HepG2 (cell line): Measurements from ENCODE around the gene TUBGCP3. TPM values are rescaled to one million over a fixed set of nuclear protein-coding genes. Genes with fewer than 3 reads are reported as not detected.

ENCODE experiments used
- ATAC-seq: fragments of 200-7000 bp; cut with Tn5 transposase; 3 replicates; pipeline ENCODE4 v1.9.1; 2020; ENCODE audit warnings: mild to moderate bottlenecking, moderate library complexity
- BruUV-seq: library from RNA; stranded (reverse); fragments of 400-500 nt; replicated peaks from 2 replicates; lab custom pipeline; 2021; lab: Mats Ljungman, UMichigan
- CTCF ChIA-PET: fragments of 300-600 bp; formaldehyde crosslinking; extraction: SDS; loops from one replicate; lab custom pipeline; 2021; ENCODE audit warnings: low total read pairs, inconsistent platforms, low intra/inter-chr PET ratio; lab: Yijun Ruan, JAX
- POLR2A ChIA-PET: fragments of 350-600 bp; sonication (Branson Sonifier 250); formaldehyde crosslinking; loops from one replicate; lab custom pipeline; 2020; ENCODE audit warnings: antibody characterized with exemption, inconsistent platforms; lab: Yijun Ruan, JAX
- DNase-seq: peaks from one replicate; pipeline ENCODE4 v3.0.0-alpha.2; 2015; ENCODE audit warnings: low spot score
- FAIRE-seq: peaks from 3 replicates; lab custom pipeline; 2011; peaks lifted over from hg19 to GRCh38; lab: Jason Lieb, UNC
- H2AFZ ChIP-seq: one replicate; pipeline ENCODE4 v1.6.1; 2011; ENCODE audit warnings: low read length, inconsistent platforms
- H3K27ac ChIP-seq: fragments of 300-600 bp; 3 replicates; pipeline ENCODE4 v1.8.0; 2011; ENCODE audit warnings: mixed run types, mild to moderate bottlenecking, mixed read lengths, low read length, inconsistent platforms; ENCODE audit not compliant: insufficient read depth; ENCODE audit errors: extremely low read length
- H3K27me3 ChIP-seq, 2 experiments: fragments of 200-600 bp in 1 of 2; 2 replicates in 1 of 2; 3 replicates in 1 of 2; pipeline versions ENCODE4 v1.6.0 to v1.8.0; 2011; ENCODE audit warnings: low read length in 2 of 2, mild to moderate bottlenecking in 2 of 2, moderate library complexity in 2 of 2, inconsistent platforms in 1 of 2; ENCODE audit not compliant: insufficient read depth in 2 of 2, control insufficient read depth in 1 of 2
- H3K36me3 ChIP-seq, 2 experiments: fragments of 200-600 bp in 1 of 2; replicated peaks in 1 of 2; 2 replicates in 1 of 2; 3 replicates in 1 of 2; pipeline versions ENCODE4 v1.5.1 to v1.8.0; 2011; ENCODE audit warnings: low read length in 2 of 2, inconsistent platforms in 1 of 2; ENCODE audit not compliant: insufficient read depth in 2 of 2, control insufficient read depth in 1 of 2
- H3K4me1 ChIP-seq: 2 replicates; pipeline ENCODE4 v1.5.1; 2012; ENCODE audit warnings: low read length, inconsistent platforms; ENCODE audit not compliant: insufficient read depth
- H3K4me2 ChIP-seq: 2 replicates; pipeline ENCODE4 v1.6.0; 2011; ENCODE audit warnings: low read depth, low read length, inconsistent platforms
- H3K4me3 ChIP-seq, 3 experiments: fragments of 200-600 bp in 1 of 3; sonication (generic), shearing (Covaris generic) in 1 of 3; replicated peaks in 1 of 3; 2 replicates each; pipeline ENCODE4 v1.5.1; 2011 to 2016; ENCODE audit warnings: low read length in 3 of 3, inconsistent platforms in 2 of 3, low read depth in 2 of 3, mild to moderate bottlenecking in 2 of 3, control low read depth in 1 of 3, mixed read lengths in 1 of 3; ENCODE audit not compliant: insufficient read depth in 1 of 3
- H3K79me2 ChIP-seq: one replicate; pipeline ENCODE4 v1.6.1; 2011; ENCODE audit warnings: low read length, inconsistent platforms; ENCODE audit not compliant: insufficient read depth
- H3K9ac ChIP-seq: 2 replicates; pipeline ENCODE4 v1.6.0; 2011; ENCODE audit warnings: mild to moderate bottlenecking, low read depth, low read length, inconsistent platforms; ENCODE audit not compliant: insufficient read depth
- H3K9me3 ChIP-seq: 2 replicates; pipeline ENCODE4 v1.5.1; 2012; ENCODE audit warnings: mild to moderate bottlenecking, low read length
- H4K20me1 ChIP-seq: 2 replicates; pipeline ENCODE4 v1.6.0; 2011; ENCODE audit warnings: inconsistent platforms, mild to moderate bottlenecking, low read length, moderate library complexity; ENCODE audit not compliant: insufficient read depth
- ARNT ChIP-seq: fragments of 450-650 bp; IDR thresholded peaks from 2 replicates; pipeline ENCODE4 v1.6.1; 2017
- ARNTL ChIP-seq: sonication (generic); formaldehyde crosslinking; IDR thresholded peaks from 2 replicates; pipeline ENCODE4 v1.4.0; 2020; ENCODE audit warnings: mild to moderate bottlenecking, missing genetic modification reagents
- ASH2L ChIP-seq: fragments of 300-600, 200-600 bp; sonication (generic); IDR thresholded peaks from 2 replicates; pipeline ENCODE4 v1.7.0; 2017; ENCODE audit warnings: low read depth, mild to moderate bottlenecking, moderate library complexity, mixed read lengths, low read length; ENCODE audit not compliant: insufficient read length
- CC2D1A ChIP-seq: sonication (generic); formaldehyde crosslinking; IDR thresholded peaks from 2 replicates; pipeline ENCODE4 v1.8.1; 2023; ENCODE audit warnings: mild to moderate bottlenecking, missing genetic modification reagents
- DPF2 ChIP-seq: sonication (generic); formaldehyde crosslinking; IDR thresholded peaks from 2 replicates; pipeline ENCODE4 v1.4.0; 2020; ENCODE audit warnings: mild to moderate bottlenecking, low read depth, missing genetic modification reagents, borderline replicate concordance
- FOSL2 ChIP-seq: sonication (generic); formaldehyde crosslinking; IDR thresholded peaks from 2 replicates; pipeline ENCODE4 v1.4.0; 2020; ENCODE audit warnings: missing genetic modification reagents
- GLI4 ChIP-seq: sonication (generic); formaldehyde crosslinking; IDR thresholded peaks from 2 replicates; pipeline ENCODE4 v1.5.1; 2020; ENCODE audit warnings: missing genetic modification reagents, mild to moderate bottlenecking, moderate library complexity, borderline replicate concordance
- HMGXB4 ChIP-seq, 2 experiments: sonication (generic) in 1 of 2; formaldehyde crosslinking in 1 of 2; IDR thresholded peaks; 2 replicates each; pipeline versions ENCODE4 v1.4.0 to v1.6.1; 2018 to 2020; ENCODE audit warnings: missing genetic modification reagents in 2 of 2, borderline replicate concordance in 1 of 2, low read depth in 1 of 2, mild to moderate bottlenecking in 1 of 2, missing biosample characterization in 1 of 2
- KDM6A ChIP-seq: IDR thresholded peaks from 2 replicates; pipeline ENCODE4 v1.6.1; 2016; ENCODE audit warnings: low read depth
- POGK ChIP-seq: sonication (generic); formaldehyde crosslinking; conservative IDR thresholded peaks from 2 replicates; pipeline ENCODE4 v1.8.0; 2022; ENCODE audit warnings: mild to moderate bottlenecking, moderate library complexity, missing genetic modification reagents
- RBM39 ChIP-seq: fragments of 200-400 bp; formaldehyde crosslinking; IDR thresholded peaks from one replicate; pipeline ENCODE4 v1.6.1; 2018; ENCODE audit warnings: antibody characterized with exemption, mild to moderate bottlenecking, low read depth, low read length; ENCODE audit not compliant: poor library complexity, severe bottlenecking
- SYNCRIP ChIP-seq: fragments of 200-400 bp; formaldehyde crosslinking; IDR thresholded peaks from 2 replicates; pipeline ENCODE4 v1.6.1; 2018; ENCODE audit warnings: mild to moderate bottlenecking, low read depth, low read length; ENCODE audit not compliant: insufficient read depth
- ZNF766 ChIP-seq: sonication (generic); formaldehyde crosslinking; IDR thresholded peaks from 2 replicates; pipeline ENCODE4 v1.5.0; 2020; ENCODE audit warnings: missing genetic modification reagents, borderline replicate concordance
- ZNF777 ChIP-seq: sonication (generic); formaldehyde crosslinking; IDR thresholded peaks from 2 replicates; pipeline ENCODE4 v1.4.0; 2020; ENCODE audit warnings: missing genetic modification reagents
- ZZZ3 ChIP-seq: sonication (generic); formaldehyde crosslinking; IDR thresholded peaks from 2 replicates; pipeline ENCODE4 v1.4.0; 2020; ENCODE audit warnings: missing genetic modification reagents, mild to moderate bottlenecking, borderline replicate concordance
- WGBS: methylation state at CpG from one replicate; pipeline ENCODE4 v1.1.6; 2017; ENCODE audit warnings: low lambda C conversion rate; 5-methylcytosine and 5-hydroxymethylcytosine counted together
- in situ Hi-C: cut with HindIII; loops from 2 replicates; pipeline ENCODE4 v1.10.0; 2017; ENCODE audit warnings: low pct_unique_long_range_greater_than_20kb; ENCODE audit not compliant: extremely low pct_ligation_motif_present
- intact Hi-C: fragments of 100-400 bp; cut with micrococcal nuclease; formaldehyde crosslinking; loops from one replicate; pipeline ENCODE4 v1.10.0; 2022; ENCODE audit not compliant: unreplicated experiment
- polyA plus RNA-seq, 8 experiments: library from polyadenylated mRNA; depleted of rRNA in 3 of 8; stranded (reverse) in 7 of 8; unstranded in 1 of 8; fragments of >200 nt; fragmentation: Illumina TruSeq in 4 of 8; extraction: Trizol in 4 of 8; gene quantifications; 2 replicates each; pipeline versions ENCODE4 v1.2.1 to v1.2.3, GENCODE V29; 2011 to 2016; ENCODE audit warnings: low read depth in 4 of 8, missing spikeins in 1 of 8, mixed read lengths in 1 of 8; ENCODE audit not compliant: insufficient read depth in 1 of 8
- total RNA-seq, 5 experiments: library from RNA; depleted of rRNA; stranded (reverse); fragments of >200 nt; fragmentation: Illumina TruSeq; extraction: Trizol; gene quantifications; 2 replicates each; pipeline ENCODE4 v1.2.3, GENCODE V29; 2016; ENCODE audit warnings: low read depth in 1 of 5
- TF ChIP-seq, protein P1 (sequence below): sonication (generic); formaldehyde crosslinking; IDR thresholded peaks from 2 replicates; pipeline ENCODE4 v1.4.0; 2020; ENCODE audit warnings: mild to moderate bottlenecking, missing genetic modification reagents
- TF ChIP-seq, protein P2 (sequence below): sonication (generic); formaldehyde crosslinking; IDR thresholded peaks from 2 replicates; pipeline ENCODE4 v1.8.0; 2022; ENCODE audit warnings: mild to moderate bottlenecking, missing genetic modification reagents

The TUBGCP3 gene
- total and polyA plus RNA-seq, 2 of the 13 experiments (the other 11 are each of a cell fraction or from before 2014, with no cell fraction given): 12.6 to 15.5 TPM

DNA sequence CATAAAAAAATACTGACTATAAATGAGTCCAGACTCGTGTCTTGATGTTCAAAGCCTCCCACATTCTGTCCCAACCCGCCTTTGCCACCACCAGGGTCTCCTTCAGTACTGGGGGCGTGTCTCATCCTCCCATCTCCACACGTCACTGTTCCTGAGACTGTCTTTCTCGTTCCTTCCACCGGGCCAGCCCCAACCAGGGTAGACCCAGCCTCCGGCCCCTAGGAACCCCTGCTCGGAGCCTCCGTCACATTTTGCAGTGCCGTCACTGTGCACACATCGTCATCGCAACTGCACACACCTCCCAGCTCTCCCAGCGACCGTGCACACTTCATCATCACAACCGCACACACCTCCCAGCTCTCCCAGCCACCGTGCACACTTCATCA is 138.4 kb downstream of the TUBGCP3 start:
- H3K36me3 ChIP-seq: no peaks in the 10 kb centered on the region
- TF ChIP-seq RBM39: no peak
- TF ChIP-seq ARNT: no peak
- no peak for TF ChIP-seq CC2D1A (CRISPR knock-in tag)
- TF ChIP-seq GLI4: no peak
- no peak for TF ChIP-seq ZZZ3
- TF ChIP-seq ZNF777 (CRISPR knock-in tag): no peak
- TF ChIP-seq ARNTL: no peak
- TF ChIP-seq, protein P1, sequence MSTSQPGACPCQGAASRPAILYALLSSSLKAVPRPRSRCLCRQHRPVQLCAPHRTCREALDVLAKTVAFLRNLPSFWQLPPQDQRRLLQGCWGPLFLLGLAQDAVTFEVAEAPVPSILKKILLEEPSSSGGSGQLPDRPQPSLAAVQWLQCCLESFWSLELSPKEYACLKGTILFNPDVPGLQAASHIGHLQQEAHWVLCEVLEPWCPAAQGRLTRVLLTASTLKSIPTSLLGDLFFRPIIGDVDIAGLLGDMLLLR: no peak
- TF ChIP-seq KDM6A (CRISPR knock-in tag): no peak
- TF ChIP-seq, protein P2, sequence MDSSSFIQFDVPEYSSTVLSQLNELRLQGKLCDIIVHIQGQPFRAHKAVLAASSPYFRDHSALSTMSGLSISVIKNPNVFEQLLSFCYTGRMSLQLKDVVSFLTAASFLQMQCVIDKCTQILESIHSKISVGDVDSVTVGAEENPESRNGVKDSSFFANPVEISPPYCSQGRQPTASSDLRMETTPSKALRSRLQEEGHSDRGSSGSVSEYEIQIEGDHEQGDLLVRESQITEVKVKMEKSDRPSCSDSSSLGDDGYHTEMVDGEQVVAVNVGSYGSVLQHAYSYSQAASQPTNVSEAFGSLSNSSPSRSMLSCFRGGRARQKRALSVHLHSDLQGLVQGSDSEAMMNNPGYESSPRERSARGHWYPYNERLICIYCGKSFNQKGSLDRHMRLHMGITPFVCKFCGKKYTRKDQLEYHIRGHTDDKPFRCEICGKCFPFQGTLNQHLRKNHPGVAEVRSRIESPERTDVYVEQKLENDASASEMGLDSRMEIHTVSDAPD: no peak
- no peak for TF ChIP-seq FOSL2 (CRISPR knock-in tag)
- TF ChIP-seq ZNF766: no peak
- TF ChIP-seq SYNCRIP: no peak
- TF ChIP-seq ASH2L: no peak
- TF ChIP-seq HMGXB4 (CRISPR knock-in tag; IDR thresholded peaks at IDR 0.05; ENCODE audit: borderline replicate concordance in 1 of 2, low read depth in 1 of 2): no peak
- TF ChIP-seq DPF2: no peak
- no peak for TF ChIP-seq POGK (CRISPR knock-in tag)
- in situ Hi-C loops: loop anchor here (25.0 kb wide), 1 partner anchor 237 kb away; no protein-coding TSS in a partner anchor

More for the DNA sequence above, 138.4 kb downstream of the TUBGCP3 start:
- Histone ChIP-seq H3K4me2 (no peak overlapping the region), H2AFZ (no peak overlapping the region), H3K4me1 (no peaks in the 10 kb centered on the region), H3K27me3 (peaks cover 17 to 94% of the 10 kb centered on the region in 2 experiments), H4K20me1 (no peaks in the 10 kb centered on the region), H3K9me3 (no peaks in the 10 kb centered on the region), H3K9ac (no peak overlapping the region), H3K4me3 (no peak overlapping the region), H3K27ac (no peak overlapping the region), H3K79me2 (no peaks in the 10 kb centered on the region)
- ChIA-PET CTCF (no interaction called here), POLR2A (no interaction called here)
- ATAC-seq (no peak), DNase-seq (no peak), FAIRE-seq (no peak)
- WGBS: 39% methylated on average over 16 of the region's 16 CpGs
- intact Hi-C loops: no loop called here
- BruUV-seq: no TSS peak
